Measurements from ENCODE around the gene CYP46A1.

The CYP46A1 gene

GRCh38 chr14:99747582-99748330 is 63.7 kb downstream of the CYP46A1 start:
- ATAC-seq: no peak

- no peak for ATAC-seq
Observed at GRCh38 chr14:99748529-99748928, 64.4 kb downstream of the CYP46A1 start.

- no peak for ATAC-seq
Observed at GRCh38 chr14:99749142-99749541, 65.0 kb downstream of the CYP46A1 start.

GRCh38 chr14:99749763-99750715 is 65.9 kb downstream of the CYP46A1 start:
- no peak for ATAC-seq

GRCh38 chr14:99750746-99751450 is 66.8 kb downstream of the CYP46A1 start:
- ATAC-seq: no peak

- no peak for ATAC-seq
Observed at GRCh38 chr14:99751539-99752485, 67.7 kb downstream of the CYP46A1 start.

GRCh38 chr14:99752486-99753121 is 68.5 kb downstream of the CYP46A1 start:
- no peak for ATAC-seq

- no peak for ATAC-seq
Observed at GRCh38 chr14:99753225-99754140, 69.4 kb downstream of the CYP46A1 start.

- no peak for ATAC-seq
Observed at GRCh38 chr14:99754141-99755067, 70.3 kb downstream of the CYP46A1 start.

- no peak for ATAC-seq
Observed at GRCh38 chr14:99755068-99755405, 70.9 kb downstream of the CYP46A1 start.

GRCh38 chr14:99755629-99756603 is 71.8 kb downstream of the CYP46A1 start:
- ATAC-seq: no peak

GRCh38 chr14:99756796-99757195 is 72.7 kb downstream of the CYP46A1 start:
- no peak for ATAC-seq

- ATAC-seq: peak in 1 of 2 donors; percentile 20
Observed at GRCh38 chr14:99757331-99758070, 73.4 kb downstream of the CYP46A1 start.

- ATAC-seq: peak in 1 of 2 donors; percentile 24
Observed at GRCh38 chr14:99758121-99758821, 74.2 kb downstream of the CYP46A1 start.

GRCh38 chr14:99758872-99759545 is 74.9 kb downstream of the CYP46A1 start:
- ATAC-seq: no peak

- ATAC-seq: no peak
Observed at GRCh38 chr14:99759546-99759925, 75.4 kb downstream of the CYP46A1 start.
